Endothelial cell of umbilical vein (primary cell): ENCODE results near the gene POLN. TPM values are rescaled to one million over a fixed set of nuclear protein-coding genes. Genes with fewer than 3 reads are reported as not detected.

Experiments
- BruUV-seq: library from RNA; stranded (reverse); fragments of 400-500 nt; replicated peaks from 2 replicates; lab custom pipeline; 2021; lab: Mats Ljungman, UMichigan
- CTCF ChIA-PET: fragments of 300-600, 350-600 bp; sonication (Branson Sonifier 250); formaldehyde crosslinking; loops from one replicate; lab custom pipeline; 2021; ENCODE audit warnings: antibody characterized with exemption, inconsistent platforms; lab: Charles Lee
- POLR2A ChIA-PET: fragments of 300-600, 350-600 bp; sonication (Branson Sonifier 250); formaldehyde crosslinking; loops from one replicate; lab custom pipeline; 2021; ENCODE audit warnings: antibody characterized with exemption, inconsistent platforms; lab: Charles Lee
- DNase-seq: peaks from one replicate; pipeline ENCODE4 v3.0.0-alpha.2; 2011; ENCODE audit warnings: low read depth, low spot score
- FAIRE-seq: peaks from 2 replicates; lab custom pipeline; 2011; peaks lifted over from hg19 to GRCh38; lab: Jason Lieb, UNC
- H2AFZ ChIP-seq: 2 replicates; pipeline ENCODE4 v1.6.0; 2012; ENCODE audit warnings: low read depth, low read length, control low read depth, inconsistent platforms
- H3K27ac ChIP-seq: 2 replicates; pipeline ENCODE4 v1.5.1; 2011; ENCODE audit warnings: low read depth, mild to moderate bottlenecking, control low read depth, low read length, moderate library complexity; ENCODE audit not compliant: insufficient read depth
- H3K27me3 ChIP-seq, 2 experiments: 2 replicates each; pipeline versions ENCODE4 v1.6.0 to v1.6.1; 2011; ENCODE audit warnings: low read length in 2 of 2, mixed read lengths in 1 of 2; ENCODE audit not compliant: control insufficient read depth in 2 of 2, insufficient read depth in 2 of 2
- H3K36me3 ChIP-seq, 2 experiments: 2 replicates in 1 of 2; 3 replicates in 1 of 2; pipeline ENCODE4 v1.5.1; 2011; ENCODE audit warnings: low read length in 2 of 2, mild to moderate bottlenecking in 1 of 2, moderate library complexity in 1 of 2; ENCODE audit not compliant: control insufficient read depth in 2 of 2, insufficient read depth in 2 of 2; ENCODE audit errors: extremely low read depth in 1 of 2
- H3K4me1 ChIP-seq: 3 replicates; pipeline ENCODE4 v1.5.1; 2011; ENCODE audit warnings: mild to moderate bottlenecking, low read length; ENCODE audit not compliant: control insufficient read depth, insufficient read depth; ENCODE audit errors: extremely low read depth
- H3K4me2 ChIP-seq: 2 replicates; pipeline ENCODE4 v1.6.1; 2011; ENCODE audit warnings: low read length, control low read depth, mixed read lengths; ENCODE audit not compliant: insufficient read depth
- H3K4me3 ChIP-seq, 3 experiments: fragments of 200-600 bp in 1 of 3; sonication (generic), shearing (Covaris generic) in 1 of 3; replicated peaks in 1 of 3; 2 replicates each; pipeline ENCODE4 v1.5.1; 2011 to 2016; ENCODE audit warnings: control low read depth in 3 of 3, low read length in 3 of 3, mild to moderate bottlenecking in 2 of 3, inconsistent platforms in 1 of 3, low read depth in 1 of 3, moderate library complexity in 1 of 3; ENCODE audit not compliant: insufficient read depth in 1 of 3
- H3K79me2 ChIP-seq: 2 replicates; pipeline ENCODE4 v1.6.0; 2012; ENCODE audit warnings: low read length, inconsistent platforms; ENCODE audit not compliant: control insufficient read depth, insufficient read depth
- H3K9ac ChIP-seq: replicated peaks from 2 replicates; pipeline ENCODE3; 2011; ENCODE audit warnings: low read length, control low read depth; ENCODE audit not compliant: insufficient read depth; ENCODE audit errors: extremely low read depth
- H3K9me1 ChIP-seq: replicated peaks from 3 replicates; pipeline ENCODE4 v1.6.0; 2011; ENCODE audit warnings: mild to moderate bottlenecking, low read length; ENCODE audit not compliant: control insufficient read depth, insufficient read depth; ENCODE audit errors: extremely low read depth
- H3K9me3 ChIP-seq: replicated peaks from 2 replicates; pipeline ENCODE4 v1.5.1; 2012; ENCODE audit warnings: low read length, inconsistent platforms; ENCODE audit not compliant: control insufficient read depth, insufficient read depth
- H4K20me1 ChIP-seq: replicated peaks from 2 replicates; pipeline ENCODE3; 2011; ENCODE audit warnings: mild to moderate bottlenecking, low read length; ENCODE audit not compliant: control insufficient read depth, insufficient read depth; ENCODE audit errors: extremely low read depth
- EZH2 ChIP-seq: IDR thresholded peaks from 2 replicates; pipeline ENCODE4 v1.6.1; 2012; ENCODE audit warnings: borderline replicate concordance, low read depth, mild to moderate bottlenecking, moderate library complexity, low read length, inconsistent platforms; ENCODE audit not compliant: severe bottlenecking
- dilution Hi-C: fragments of 300-500 bp; cut with MboI; formaldehyde crosslinking; loops from one replicate; pipeline ENCODE4 v1.15.0; 2019; ENCODE audit warnings: low sequenced_read_pairs; ENCODE audit not compliant: extremely low pct_ligation_motif_present
- intact Hi-C: fragments of 100-400 bp; cut with micrococcal nuclease; formaldehyde crosslinking; loops from one replicate; pipeline ENCODE4 v1.10.0; 2022
- polyA plus RNA-seq, 4 experiments: library from polyadenylated mRNA; depleted of rRNA in 3 of 4; stranded (reverse) in 3 of 4; unstranded in 1 of 4; fragments of >200 nt; gene quantifications; 2 replicates each; pipeline versions ENCODE4 v1.2.1 to v1.2.3, GENCODE V29; 2011 to 2012; ENCODE audit warnings: missing spikeins in 1 of 4
- total RNA-seq: library from RNA; stranded (reverse); gene quantifications from 2 replicates; pipeline ENCODE4 v1.2.3, GENCODE V29; 2021
- TF ChIP-seq, protein P1 (sequence below), 2 donors: IDR thresholded peaks; 1 replicate in 1 of 2; 2 replicates in 1 of 2; pipeline ENCODE4 v1.5.1; 2011; ENCODE audit warnings: low read length in 2 of 2, mild to moderate bottlenecking in 2 of 2, moderate library complexity in 2 of 2, control low read depth in 1 of 2, inconsistent platforms in 1 of 2, low read depth in 1 of 2; ENCODE audit not compliant: insufficient read depth in 1 of 2; ENCODE audit errors: extremely low read depth in 1 of 2

Gene POLN
- total and polyA plus RNA-seq, 2 donors (not counting 3 experiments of a cell fraction or from before 2014, with no cell fraction given) = 1.3 to 4.2 TPM

DNA sequence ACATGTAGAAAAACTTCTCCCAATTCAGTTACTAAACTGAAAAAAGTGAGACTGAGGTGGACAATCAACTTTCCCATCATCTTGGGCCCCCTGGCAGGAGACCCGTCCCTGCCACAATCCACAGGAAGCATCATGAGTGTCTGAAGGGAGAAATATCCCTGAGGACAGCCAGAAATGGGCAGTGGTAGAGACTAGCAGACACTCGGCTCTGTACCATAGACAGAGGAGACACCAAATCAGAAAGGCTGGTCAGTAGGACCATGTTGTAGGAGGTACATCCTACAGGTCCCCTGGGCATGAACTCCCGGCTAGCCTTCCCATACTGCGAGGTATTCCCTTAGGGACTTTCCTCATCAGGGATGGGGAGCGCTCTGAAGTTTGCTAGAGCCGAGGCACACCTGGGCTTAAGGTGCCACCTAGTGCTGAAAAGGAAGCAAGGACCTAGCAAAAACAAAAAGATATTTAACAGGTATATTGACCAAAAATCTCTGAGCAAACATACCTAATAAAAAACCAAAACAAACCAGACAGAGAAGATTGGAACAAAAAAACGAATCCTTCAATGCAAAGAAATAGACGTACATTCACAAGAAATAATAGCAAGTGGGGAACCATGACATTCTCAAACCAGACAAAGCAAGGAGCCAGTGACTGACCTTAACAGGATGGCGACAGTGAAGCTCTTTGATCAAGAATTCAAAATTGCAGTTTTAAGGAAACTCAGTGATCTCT lies 55.6 kb downstream of the POLN start:
- BruUV-seq = no TSS peak
- ChIA-PET POLR2A (no interaction called here), CTCF (no interaction called here)

DNA sequence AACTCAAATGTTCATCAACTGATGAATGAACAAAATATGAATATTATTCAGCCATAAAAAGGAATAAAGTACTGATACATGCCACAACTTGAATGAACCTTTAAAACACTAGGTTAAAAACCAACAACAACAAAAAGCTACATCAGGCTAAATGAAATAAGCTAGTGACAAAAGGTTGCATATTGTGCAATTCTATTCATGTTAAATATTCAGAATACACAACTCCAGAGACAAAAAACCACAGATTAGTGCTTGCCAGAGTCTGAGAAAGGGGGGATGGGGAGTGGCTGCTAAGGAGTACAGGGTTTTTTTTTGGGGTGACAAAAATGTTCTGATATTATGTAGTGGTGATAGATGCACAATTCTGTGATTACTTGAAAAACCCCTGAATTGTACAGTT lies 58.5 kb downstream of the POLN start:
- H3K9ac ChIP-seq = no peak overlapping the region
- intact Hi-C loops = no loop called here
- no peaks in the 10 kb centered on the region for H3K36me3 ChIP-seq
- BruUV-seq = no TSS peak
- dilution Hi-C loops = no loop called here
- H3K27me3 ChIP-seq = no peaks in the 10 kb centered on the region
- no peaks in the 10 kb centered on the region for H3K79me2 ChIP-seq
- no peaks in the 10 kb centered on the region for H3K4me1 ChIP-seq
- no peaks in the 10 kb centered on the region for H4K20me1 ChIP-seq
- ChIA-PET CTCF (interaction anchor here (1.1 kb wide), 1 partner anchor 14 kb away, joined by 3 read pairs; no protein-coding TSS in a partner anchor), POLR2A (no interaction called here)
- H3K27ac ChIP-seq = no peak overlapping the region
- no peak overlapping the region for H3K4me3 ChIP-seq
- H2AFZ ChIP-seq = no peak overlapping the region
- no peak for TF ChIP-seq EZH2
- no peak overlapping the region for H3K4me2 ChIP-seq
- DNase-seq (no peak), FAIRE-seq (no peak)
- H3K9me1 ChIP-seq = no peaks in the 10 kb centered on the region
- no peaks in the 10 kb centered on the region for H3K9me3 ChIP-seq

More for the DNA sequence above, 55.6 kb downstream of the POLN start:
- FAIRE-seq (no peak), DNase-seq (no peak)
- H3K4me1 ChIP-seq = no peaks in the 10 kb centered on the region
- H3K9ac ChIP-seq = no peak overlapping the region
- H3K9me3 ChIP-seq = no peaks in the 10 kb centered on the region
- no peaks in the 10 kb centered on the region for H3K27me3 ChIP-seq
- H3K9me1 ChIP-seq = no peaks in the 10 kb centered on the region
- intact Hi-C loops = no loop called here
- H2AFZ ChIP-seq = no peak overlapping the region
- H3K4me2 ChIP-seq = no peak overlapping the region
- H3K36me3 ChIP-seq = no peaks in the 10 kb centered on the region
- TF ChIP-seq, protein P1, sequence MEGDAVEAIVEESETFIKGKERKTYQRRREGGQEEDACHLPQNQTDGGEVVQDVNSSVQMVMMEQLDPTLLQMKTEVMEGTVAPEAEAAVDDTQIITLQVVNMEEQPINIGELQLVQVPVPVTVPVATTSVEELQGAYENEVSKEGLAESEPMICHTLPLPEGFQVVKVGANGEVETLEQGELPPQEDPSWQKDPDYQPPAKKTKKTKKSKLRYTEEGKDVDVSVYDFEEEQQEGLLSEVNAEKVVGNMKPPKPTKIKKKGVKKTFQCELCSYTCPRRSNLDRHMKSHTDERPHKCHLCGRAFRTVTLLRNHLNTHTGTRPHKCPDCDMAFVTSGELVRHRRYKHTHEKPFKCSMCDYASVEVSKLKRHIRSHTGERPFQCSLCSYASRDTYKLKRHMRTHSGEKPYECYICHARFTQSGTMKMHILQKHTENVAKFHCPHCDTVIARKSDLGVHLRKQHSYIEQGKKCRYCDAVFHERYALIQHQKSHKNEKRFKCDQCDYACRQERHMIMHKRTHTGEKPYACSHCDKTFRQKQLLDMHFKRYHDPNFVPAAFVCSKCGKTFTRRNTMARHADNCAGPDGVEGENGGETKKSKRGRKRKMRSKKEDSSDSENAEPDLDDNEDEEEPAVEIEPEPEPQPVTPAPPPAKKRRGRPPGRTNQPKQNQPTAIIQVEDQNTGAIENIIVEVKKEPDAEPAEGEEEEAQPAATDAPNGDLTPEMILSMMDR (IDR thresholded peaks at IDR 0.05; ENCODE audit: extremely low read depth in 1 of 2, insufficient read depth in 1 of 2, low read depth in 1 of 2, low read length in 2 of 2) = peak in 1 of 2 donors; percentile 2
- no peak for TF ChIP-seq EZH2
- no peak overlapping the region for H3K4me3 ChIP-seq
- H3K27ac ChIP-seq = no peak overlapping the region
- no peaks in the 10 kb centered on the region for H3K79me2 ChIP-seq
- dilution Hi-C loops = no loop called here
- H4K20me1 ChIP-seq = no peaks in the 10 kb centered on the region
